ENCODE data around the gene RGS10.
A peak's percentile ranks its signal among the peaks of the same experiment; 100 is the strongest.

The RGS10 gene

GRCh38 chr10:119541046-119541445, 1.5 kb downstream of the RGS10 start:
- no peaks in the 10 kb centered on the region for H3K9me3 ChIP-seq (ENCODE audit: severe bottlenecking)
- H3K27me3 ChIP-seq (ENCODE audit: insufficient read depth, low read depth, severe bottlenecking) = no peaks in the 10 kb centered on the region
- H3K36me3 ChIP-seq = no peaks in the 10 kb centered on the region
- no peak overlapping the region for H3K4me3 ChIP-seq (ENCODE audit: low read depth, low read length)
- H3K27ac ChIP-seq = no peak overlapping the region
- no peak for DNase-seq
- TF ChIP-seq CTCF (IDR thresholded peaks at IDR 0.05; ENCODE audit: low read depth, low read length) = no peak

- Histone ChIP-seq H3K4me3 (ENCODE audit: low read depth, low read length) (no peak overlapping the region), H3K36me3 (no peaks in the 10 kb centered on the region), H3K9me3 (ENCODE audit: severe bottlenecking) (no peaks in the 10 kb centered on the region), H3K27ac (no peak overlapping the region), H3K27me3 (ENCODE audit: insufficient read depth, low read depth, severe bottlenecking) (no peaks in the 10 kb centered on the region)
- no peak for TF ChIP-seq CTCF (IDR thresholded peaks at IDR 0.05; ENCODE audit: low read depth, low read length)
- no peak for DNase-seq
These were observed 2.5 kb downstream of the RGS10 start for GRCh38 chr10:119540038-119540437.

- Histone ChIP-seq H3K4me3 (ENCODE audit: low read depth, low read length) (no peak overlapping the region), H3K27me3 (ENCODE audit: insufficient read depth, low read depth, severe bottlenecking) (no peaks in the 10 kb centered on the region), H3K9me3 (ENCODE audit: severe bottlenecking) (no peaks in the 10 kb centered on the region), H3K36me3 (no peaks in the 10 kb centered on the region), H3K27ac (no peak overlapping the region)
- no peak for DNase-seq
- TF ChIP-seq CTCF (IDR thresholded peaks at IDR 0.05; ENCODE audit: low read depth, low read length) = no peak
These were observed 3.1 kb downstream of the RGS10 start for GRCh38 chr10:119539359-119539825.

- Histone ChIP-seq H3K27ac (peak overlapping the region; percentile 58), H3K36me3 (no peaks in the 10 kb centered on the region), H3K27me3 (ENCODE audit: insufficient read depth, low read depth, severe bottlenecking) (no peaks in the 10 kb centered on the region), H3K9me3 (ENCODE audit: severe bottlenecking) (no peaks in the 10 kb centered on the region), H3K4me3 (ENCODE audit: low read depth, low read length) (no peak overlapping the region)
- DNase-seq = peak; percentile 43
- TF ChIP-seq CTCF (IDR thresholded peaks at IDR 0.05; ENCODE audit: low read depth, low read length) = no peak
These were observed 3.7 kb downstream of the RGS10 start for GRCh38 chr10:119538632-119539358.

DNA sequence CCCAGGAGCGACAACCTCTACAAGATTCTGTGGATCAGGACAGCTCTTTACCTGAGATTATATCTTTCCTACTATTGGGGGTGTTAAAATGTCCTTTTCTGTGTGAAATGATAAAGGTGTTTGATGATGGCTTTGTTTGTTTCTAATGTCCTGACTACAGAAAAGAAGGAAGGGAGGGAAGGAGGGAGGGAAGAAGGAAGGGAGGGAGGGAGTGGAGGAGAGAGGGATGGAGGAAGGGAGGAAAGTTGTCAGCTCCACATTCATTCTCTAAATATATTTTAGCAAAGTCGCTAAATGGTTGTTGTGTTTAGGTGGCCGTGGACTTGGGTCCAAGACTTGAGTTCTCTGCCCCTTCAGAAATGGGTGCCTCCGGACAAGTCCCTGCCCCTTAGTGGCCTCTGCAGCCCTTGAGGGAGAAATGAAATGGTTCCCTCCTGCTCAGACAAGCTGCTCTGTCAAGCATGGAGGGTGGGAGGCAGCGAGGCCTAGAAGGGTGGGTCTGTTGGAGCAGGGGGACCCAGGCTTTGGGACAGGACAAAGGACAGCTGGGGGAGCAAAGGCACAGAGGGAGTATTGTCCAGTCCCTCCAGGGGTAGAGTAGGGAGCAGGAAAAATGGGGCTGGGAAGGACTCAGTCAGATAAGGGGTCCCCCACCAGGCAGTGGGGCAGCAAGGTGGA, 4.4 kb downstream of the RGS10 start:
- H3K36me3 ChIP-seq = no peaks in the 10 kb centered on the region
- H3K27ac ChIP-seq = peak overlapping the region; percentile 58
- no peak overlapping the region for H3K4me3 ChIP-seq (ENCODE audit: low read depth, low read length)
- no peak for TF ChIP-seq CTCF (IDR thresholded peaks at IDR 0.05; ENCODE audit: low read depth, low read length)
- peak; percentile 15 for DNase-seq
- no peaks in the 10 kb centered on the region for H3K9me3 ChIP-seq (ENCODE audit: severe bottlenecking)
- H3K27me3 ChIP-seq (ENCODE audit: insufficient read depth, low read depth, severe bottlenecking) = no peaks in the 10 kb centered on the region

Data from WERI-Rb-1 (cell line).